Fibroblast of peridontal ligament (primary cell): Measurements from ENCODE around the gene HDHD3.
"Not testable (repeated sequence)": the region's sequence is repeated elsewhere in the genome, so short reads cannot be mapped to it uniquely, and the experiment has no call there.

ENCODE experiments used
- DNase-seq: peaks from one replicate; pipeline ENCODE4 v3.0.0-alpha.2; 2010; ENCODE audit errors: extremely low read depth

HDHD3 gene

DNA sequence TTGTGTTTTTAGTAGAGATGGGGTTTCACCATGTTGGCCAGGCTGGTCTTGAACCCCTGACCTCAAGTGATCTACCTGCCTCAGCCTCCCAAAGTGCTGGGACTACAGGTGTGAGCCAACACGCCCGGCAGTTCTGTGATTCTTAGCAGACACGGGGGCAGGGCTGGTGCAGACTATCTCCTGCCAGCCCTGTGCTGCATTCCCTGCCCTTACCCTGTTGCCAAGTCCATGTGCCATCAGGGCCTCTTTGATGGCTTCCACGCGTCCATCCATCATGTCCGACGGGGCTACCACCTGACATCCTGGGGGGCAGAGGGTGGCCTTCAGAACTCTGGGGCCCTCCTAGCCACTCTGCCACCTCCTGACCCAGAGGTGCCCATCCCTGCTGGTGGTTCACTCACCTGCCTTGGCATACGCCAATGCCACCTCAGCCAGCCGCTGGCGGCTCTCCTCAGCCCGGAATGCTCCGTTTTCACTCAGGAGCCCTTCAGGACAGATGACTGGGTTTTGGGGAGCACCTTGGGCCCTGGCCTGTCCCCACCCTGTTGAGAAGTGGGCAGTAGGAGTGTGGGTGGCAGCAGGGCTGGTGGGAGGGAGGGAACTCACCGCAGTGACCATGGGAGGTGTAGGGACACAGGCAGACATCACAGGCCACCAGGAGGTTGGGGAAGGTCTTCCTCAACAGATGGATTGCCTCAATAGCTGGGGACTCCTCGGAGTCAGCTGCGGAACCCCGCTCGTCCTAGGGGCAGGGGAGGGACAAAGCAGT lies 13.6 kb upstream of the HDHD3 start:
- no peak for DNase-seq

DNA sequence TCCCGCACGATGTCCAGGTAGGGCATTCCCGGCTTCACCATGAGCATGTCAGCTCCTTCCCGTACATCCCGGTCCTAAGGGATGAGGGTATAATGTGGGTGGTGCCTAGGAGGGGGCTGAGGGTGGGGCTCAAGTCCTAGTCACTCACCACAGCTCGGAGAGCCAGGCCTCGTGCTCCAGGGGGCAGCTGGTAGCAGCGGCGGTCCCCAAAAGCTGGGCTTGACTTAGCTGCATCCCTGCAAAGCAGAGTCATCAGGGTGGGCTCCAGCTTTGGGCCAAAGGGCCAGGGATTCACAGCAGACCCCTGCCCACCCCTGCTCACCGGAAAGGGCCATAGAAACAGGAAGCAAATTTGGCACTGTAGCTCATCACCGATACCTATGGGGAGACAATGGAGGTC lies 12.7 kb upstream of the HDHD3 start:
- DNase-seq, result no peak

DNA sequence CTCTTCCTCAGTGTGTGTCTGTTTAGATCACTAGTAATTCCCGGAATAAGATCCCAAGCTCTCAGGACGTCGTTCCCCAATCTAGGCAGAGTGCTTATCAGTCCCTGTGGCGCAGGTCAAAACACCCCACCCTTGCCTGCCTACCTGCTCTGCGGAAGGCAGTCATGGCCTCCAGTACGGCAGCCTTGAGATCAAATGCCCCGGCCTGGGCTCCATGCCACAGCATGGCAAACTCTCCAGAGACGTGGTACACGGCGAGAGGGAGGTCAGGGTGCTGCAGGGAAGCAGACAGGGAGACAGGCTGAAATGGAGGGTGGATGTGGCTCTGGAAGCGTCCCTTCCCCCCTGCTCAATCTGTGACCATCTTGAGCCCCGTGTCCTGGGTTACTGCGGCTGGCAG lies 12.0 kb upstream of the HDHD3 start:
- DNase-seq, result no peak

DNA sequence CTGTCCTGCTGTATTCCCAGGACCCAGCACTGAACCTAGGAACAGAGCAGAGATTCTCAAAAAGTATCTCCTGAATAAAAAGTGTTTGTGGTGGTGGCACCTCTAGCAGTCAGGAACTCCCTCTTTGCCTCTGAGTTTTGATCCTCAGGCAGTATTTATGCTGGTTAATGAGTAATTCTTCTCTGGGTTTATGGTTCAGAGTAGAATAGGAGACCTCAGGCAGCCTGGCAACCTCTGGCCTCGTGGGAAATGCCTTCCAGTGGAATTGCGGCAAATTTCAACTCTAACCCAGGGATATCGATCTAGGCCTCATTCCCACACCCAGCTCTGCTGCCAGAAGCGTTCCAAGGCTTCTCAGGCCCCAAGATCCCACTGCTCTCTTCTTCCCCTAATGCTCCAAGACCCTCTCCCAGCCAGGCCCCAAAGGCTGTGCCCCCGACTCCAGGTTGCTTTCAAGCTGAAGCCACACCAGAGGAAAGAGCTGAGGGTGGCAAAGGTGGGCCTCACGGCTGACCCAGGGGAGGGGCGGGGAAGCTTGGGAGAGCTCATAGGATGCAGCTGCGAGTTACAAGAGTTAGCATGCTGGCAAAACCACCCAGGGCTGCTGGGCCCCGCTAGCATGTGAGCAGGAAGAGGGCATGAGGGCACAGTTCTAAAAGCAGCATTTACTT lies 10.9 kb upstream of the HDHD3 start:
- DNase-seq, result no peak

DNA sequence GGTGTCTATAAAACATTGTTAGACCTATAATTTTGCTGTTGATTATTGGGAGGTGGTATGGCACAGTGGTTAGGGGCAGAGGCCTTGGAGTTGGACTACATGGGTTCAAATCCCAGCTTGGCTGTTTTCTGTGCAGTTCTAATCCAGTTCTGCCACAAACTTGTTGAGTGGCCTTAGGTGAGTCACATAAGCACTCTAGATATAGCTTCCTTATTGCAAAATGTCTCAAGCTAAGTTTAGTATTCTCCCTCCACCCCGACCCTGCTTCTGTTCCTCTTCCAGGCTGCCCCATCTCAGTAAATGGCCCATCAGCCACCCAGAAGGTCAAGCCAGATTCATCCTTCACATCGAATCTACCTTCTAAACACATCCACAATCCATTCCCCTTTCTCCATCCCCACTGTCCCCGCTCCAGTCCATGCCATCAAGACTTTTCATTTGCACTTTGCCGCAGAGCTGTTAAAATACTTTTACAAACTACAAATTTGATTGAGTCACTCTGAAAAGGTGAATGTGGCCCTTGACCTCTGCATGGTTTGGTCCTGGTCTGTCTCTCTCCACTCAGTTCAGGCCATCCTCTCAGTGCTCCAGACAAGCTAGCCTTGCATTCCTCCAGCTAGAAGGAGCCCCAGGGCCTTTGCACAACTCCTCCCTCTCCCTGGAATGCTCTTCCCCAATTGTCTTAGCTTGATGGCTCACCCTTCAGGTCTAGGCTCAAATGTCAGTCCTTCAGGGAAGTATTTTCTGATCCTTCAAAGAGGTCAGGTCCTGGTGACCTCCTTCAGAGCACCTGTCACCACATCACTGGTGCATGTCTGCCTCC lies 10.0 kb upstream of the HDHD3 start:
- no peak for DNase-seq

DNA sequence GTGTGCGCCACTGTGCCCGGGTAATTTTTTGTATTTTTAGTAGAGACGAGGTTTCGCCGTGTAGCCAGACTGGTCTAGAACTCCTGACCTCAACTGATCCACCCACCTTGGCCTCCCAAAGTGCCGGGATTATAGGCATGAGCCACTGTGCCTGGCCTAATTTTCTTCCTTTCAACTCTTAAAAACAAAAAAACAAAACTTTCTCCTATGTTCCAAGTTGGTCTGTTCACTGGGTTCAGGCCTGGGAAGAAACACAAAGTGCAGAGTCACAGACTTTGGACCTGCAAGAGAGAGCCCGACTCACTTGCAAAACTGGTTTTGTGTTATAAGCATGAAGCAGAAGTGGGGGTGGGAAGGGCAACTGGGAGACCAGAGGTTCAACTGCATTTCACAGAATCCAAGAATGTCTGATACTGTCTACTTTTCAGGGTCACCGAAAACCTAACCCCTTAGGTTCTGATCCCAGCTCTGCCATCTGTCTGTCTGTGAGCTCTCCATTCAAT lies 5.2 kb upstream of the HDHD3 start:
- no peak for DNase-seq

DNA sequence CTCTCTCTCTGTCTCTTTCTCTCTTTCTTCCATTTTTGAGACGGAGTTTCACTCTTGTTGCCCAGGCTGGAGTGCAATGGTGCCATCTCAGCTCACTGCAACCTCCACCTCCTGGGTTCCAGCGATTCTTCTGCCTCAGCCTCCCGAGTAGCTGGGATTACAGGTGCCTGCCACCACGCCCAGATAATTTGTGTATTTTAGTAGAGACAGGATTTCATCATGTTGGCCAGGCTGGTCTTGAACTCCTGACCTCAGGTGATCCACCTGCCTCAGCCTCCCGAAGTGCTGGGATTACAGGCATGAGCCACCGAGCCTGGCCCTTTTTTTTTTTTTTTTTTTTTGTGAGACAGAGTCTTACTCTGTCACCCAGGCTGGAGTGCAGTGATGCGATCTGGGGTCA lies 4.7 kb upstream of the HDHD3 start:
- DNase-seq, result not testable (repeated sequence)

- no peak for DNase-seq
Observed at GRCh38 chr9:113380869-113381378, 4.1 kb upstream of the HDHD3 start.

DNA sequence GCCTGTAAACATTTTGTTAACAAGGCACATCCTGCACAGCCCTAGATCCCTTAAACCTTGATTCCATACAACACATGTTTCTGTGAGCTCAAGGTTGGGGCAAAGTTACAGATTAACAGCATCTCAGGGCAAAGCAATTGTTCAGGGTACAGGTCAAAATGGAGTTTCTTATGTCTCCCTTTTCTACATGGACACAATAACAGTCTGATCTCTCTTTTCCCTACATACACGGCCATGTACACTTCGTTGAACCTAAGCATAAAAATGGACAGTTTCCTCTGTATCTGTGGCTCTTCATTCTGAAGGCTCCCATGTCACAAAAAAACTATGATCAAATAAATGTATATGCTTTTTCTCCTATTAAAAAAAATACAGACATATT lies 3.0 kb upstream of the HDHD3 start:
- not testable (repeated sequence) for DNase-seq

DNA sequence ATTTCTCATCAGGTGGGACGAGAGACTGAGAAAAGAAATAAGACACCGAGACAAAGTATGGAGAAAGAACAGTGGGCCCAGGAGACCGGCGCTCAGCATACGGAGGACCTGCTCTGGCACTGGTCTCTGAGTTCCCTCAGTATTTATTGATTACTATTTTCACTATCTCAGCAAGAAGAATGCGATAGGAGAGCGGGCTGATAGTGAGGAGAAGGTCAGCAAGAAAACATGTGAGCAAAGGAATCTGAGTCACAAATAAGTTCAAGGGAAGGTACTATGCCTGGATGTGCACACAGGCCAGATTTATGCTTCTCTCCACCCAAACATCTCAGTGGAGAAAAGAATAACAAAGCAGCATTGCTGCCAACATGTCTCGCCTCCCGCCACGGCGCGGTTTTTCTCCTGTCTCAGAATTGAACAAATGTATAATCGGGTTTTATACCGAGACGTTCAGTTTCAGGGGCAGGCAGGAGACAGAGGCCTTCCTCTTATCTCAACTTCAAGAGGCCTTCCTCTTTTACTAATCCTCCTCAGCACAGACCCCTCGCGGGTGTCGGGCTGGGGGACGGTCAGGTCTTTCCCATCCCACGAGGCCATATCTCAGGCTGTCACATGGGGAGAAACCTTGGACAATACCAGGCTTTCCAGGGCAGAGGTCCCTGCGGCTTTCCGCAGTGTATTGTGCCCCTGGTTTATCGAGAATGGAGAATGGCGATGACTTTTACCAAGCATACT lies 2.5 kb upstream of the HDHD3 start:
- not testable (repeated sequence) for DNase-seq

DNA sequence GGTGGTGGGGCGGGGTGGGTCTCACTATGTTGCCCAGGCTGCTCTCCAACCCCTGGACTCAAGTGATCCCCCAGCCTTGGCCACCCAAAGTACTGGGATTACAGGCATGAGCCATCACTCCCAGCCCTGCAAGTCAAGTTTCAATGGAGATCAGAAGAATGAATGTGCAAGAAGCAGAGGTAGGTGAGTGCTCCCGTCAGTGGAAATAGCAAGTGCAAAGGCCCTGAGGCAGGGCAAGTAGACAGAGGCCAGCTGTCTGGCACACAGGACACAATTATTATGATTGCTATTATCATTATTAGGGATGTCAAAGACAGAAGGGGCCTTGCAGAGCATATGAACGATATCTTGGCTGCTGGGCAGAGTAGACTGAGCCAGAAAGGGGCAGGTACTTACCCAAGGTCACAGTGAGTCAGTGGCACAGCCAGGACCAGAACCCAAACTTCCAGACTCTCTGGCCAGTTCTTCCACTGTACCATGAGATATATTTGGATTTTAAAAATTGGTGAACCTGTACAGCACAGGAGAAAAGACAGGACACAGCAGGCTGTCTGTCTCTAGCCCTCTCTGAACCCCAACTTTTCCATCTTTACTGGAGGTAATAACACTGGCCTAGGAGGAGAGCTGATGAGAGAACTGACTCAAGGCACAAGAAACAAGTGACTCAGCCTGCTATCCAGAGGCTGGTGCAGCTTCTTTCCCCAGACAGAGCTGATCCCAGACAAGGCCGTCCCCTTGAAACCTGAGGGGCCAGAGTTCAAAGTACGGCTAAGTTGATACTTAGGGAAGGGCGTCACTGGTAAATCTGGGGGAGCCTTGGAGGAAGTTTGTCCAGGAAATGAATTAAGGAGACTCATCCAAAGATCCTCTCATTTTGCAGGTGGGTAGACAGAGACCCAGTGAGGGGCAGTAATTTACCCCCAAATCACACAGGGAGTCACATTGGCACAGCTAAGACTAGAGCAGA lies 1.4 kb downstream of the HDHD3 start:
- DNase-seq, result no peak

DNA sequence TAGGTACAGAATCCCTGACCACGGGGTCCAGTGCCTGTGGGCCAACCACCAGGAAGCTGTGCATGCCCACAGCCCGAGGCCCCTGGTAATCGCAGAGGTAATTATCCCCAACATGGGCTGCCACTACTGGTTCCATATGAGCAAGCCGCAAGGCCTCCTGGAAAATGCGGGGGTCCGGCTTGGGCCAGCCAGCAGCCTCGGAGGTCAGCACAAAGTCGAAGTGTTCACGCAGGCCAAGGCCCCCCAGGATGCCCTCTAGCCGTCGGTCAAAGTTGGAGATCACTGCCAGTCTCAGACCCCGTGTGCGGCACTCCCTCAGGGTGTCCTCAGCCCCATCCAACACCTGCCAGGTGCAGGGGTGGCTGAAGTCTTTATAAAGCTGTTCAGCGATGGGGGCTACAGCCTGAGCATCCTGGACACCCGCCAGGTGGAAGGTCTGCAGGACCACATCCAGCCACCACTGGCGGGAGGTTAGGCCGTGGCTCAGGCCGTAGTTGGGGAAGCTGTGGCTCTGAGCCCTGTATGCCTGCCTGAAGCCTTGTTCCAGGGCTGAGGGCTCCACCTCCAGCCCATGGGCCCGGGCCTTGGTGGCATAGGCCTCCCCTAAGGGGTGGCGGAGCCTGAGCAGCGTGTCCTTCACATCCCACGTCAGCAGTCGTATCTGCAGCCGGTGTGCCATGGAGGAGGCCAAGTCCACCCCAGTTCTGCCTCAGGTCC lies 3.0 kb downstream of the HDHD3 start:
- no peak for DNase-seq

GRCh38 chr9:113373256-113373655 lies 3.5 kb downstream of the HDHD3 start:
- no peak for DNase-seq

DNA sequence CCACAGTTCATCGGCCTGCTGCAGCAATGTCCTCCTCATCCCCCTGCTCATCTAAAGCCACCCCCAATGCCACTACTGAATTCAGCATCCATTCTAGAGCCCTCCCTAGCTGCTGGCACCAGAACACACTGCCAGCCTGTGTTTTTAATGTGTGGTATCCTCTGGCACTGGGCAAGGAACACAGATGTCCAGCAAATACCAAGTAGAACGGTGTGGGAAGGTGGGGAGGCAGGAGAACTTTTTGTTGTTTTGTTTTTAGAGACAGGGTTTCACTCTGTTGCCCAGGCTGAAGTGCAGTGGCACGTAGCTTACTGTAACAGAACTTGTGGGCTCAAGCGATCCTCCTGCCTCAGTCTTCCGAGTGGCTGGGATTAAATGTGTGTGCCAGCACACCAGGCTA lies 4.7 kb downstream of the HDHD3 start:
- no peak for DNase-seq

DNA sequence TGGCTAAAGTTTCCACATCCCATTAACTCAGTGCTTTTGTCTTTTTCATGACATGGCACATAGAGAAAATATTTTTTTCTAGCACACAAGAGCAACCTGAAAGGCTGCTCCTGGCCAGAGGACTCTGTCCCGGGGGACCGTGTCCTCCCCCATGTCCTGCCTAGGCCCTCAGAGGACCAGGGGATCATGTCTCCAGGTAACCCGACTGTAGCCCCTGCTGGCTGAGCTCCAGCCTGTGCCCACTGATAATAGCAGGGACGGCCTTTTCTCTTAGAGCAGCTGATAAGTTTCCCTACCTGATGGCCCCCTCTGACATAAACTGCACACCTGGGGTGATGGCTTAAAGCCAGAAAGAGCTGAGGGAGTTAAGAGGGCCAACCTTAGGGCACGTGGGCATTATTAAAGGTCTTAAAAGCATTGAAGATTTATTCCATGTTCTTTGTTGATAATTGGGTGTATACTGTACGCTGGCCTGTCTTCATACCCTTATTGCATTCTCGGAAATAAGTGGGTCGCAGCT lies 5.9 kb downstream of the HDHD3 start:
- no peak for DNase-seq

DNA sequence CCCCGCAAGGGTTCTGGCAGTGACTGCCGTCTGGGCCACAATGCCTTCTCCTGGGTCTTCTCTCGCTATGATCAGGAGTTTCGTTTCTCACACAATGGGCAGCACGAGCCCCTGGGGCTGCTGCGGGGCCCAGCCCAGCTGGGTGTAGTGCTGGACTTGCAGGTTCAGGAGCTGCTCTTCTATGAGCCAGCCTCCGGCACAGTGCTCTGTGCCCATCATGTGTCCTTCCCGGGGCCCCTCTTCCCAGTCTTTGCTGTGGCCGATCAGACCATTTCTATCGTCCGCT lies 7.0 kb downstream of the HDHD3 start:
- no peak for DNase-seq

DNA sequence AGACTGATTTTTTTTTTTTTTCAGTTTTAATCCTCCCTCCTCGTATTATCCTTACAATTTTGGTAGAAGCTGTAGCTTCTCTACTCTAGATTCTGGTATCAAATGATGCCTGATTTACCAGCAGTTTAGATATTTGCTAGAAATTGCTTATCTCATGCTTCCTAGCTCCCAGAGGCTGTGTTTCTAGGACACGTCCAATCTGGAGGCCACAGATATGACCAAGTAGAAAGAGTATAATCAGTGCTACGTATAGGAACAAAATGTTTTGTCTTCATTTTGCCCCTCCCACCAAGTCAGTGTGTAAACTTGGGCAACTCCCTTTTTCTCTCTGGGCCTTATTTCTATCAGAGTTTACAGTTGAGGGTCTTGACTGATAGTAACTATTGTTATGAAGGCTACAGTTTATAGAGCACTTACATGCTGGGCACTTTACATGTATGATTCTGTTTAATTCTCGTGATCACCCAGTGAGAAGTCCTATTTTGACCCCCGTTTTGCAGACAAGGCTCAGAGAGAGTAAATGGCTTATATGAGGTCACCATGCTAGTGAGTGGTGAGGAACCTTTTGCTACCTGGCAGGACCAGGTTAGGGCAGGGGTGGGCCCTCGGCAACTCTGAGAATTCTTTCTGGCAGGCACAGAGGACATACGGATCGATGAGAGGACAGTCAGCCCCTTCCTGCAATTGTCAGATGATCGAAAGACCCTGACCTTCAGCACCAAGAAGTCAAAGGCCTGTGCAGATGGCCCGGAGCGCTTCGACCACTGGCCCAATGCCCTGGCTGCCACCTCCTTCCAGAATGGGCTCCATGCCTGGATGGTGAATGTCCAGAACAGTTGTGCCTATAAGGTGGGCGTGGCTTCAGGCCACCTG lies 7.6 kb downstream of the HDHD3 start:
- no peak for DNase-seq

DNA sequence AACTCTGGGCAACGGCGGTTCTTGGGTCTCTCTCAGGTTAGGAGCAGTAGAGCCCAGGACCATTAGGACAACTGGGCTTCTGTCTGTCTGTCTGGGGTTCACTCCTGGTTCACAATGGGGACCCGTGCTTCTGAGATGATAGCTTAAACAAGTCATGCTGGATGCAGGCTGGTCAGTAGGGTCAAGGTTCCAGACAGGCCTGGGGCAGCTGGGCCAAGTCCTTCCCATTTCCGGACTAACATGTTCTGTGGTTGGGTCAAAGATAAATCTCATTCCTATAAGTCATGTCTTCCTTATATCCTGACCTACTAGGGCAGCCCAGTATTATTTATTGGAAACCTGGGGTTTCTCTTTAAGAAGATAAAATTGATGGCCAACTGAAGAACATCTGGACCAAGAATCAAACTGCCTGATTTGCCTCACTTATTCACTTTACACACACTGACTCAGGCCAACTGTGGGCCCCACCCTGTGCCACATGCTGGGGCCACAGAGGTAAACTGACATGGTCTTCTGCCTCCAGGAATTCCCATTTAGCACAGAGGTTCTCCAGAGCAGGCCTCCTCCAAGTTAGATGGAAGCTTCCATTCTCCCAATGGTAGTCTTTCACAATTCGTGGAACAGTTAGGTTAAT lies 8.3 kb downstream of the HDHD3 start:
- DNase-seq, result no peak
